ENCODE results near the gene BRCA1.
"Not testable (repeated sequence)": the region's sequence is repeated elsewhere in the genome, so short reads cannot be mapped to it uniquely, and the experiment has no call there.

Gene BRCA1

GRCh38 chr17:43125133-43125966 is at the start of gene BRCA1:
Gene BRCA1, minus strand, starts transcription at chr17:43125364. Its CDS starts 1,268 bp downstream, at chr17:43124096.
- DNase-seq (ENCODE audit: low read depth in 2 of 2): peak; percentile 97

DNA sequence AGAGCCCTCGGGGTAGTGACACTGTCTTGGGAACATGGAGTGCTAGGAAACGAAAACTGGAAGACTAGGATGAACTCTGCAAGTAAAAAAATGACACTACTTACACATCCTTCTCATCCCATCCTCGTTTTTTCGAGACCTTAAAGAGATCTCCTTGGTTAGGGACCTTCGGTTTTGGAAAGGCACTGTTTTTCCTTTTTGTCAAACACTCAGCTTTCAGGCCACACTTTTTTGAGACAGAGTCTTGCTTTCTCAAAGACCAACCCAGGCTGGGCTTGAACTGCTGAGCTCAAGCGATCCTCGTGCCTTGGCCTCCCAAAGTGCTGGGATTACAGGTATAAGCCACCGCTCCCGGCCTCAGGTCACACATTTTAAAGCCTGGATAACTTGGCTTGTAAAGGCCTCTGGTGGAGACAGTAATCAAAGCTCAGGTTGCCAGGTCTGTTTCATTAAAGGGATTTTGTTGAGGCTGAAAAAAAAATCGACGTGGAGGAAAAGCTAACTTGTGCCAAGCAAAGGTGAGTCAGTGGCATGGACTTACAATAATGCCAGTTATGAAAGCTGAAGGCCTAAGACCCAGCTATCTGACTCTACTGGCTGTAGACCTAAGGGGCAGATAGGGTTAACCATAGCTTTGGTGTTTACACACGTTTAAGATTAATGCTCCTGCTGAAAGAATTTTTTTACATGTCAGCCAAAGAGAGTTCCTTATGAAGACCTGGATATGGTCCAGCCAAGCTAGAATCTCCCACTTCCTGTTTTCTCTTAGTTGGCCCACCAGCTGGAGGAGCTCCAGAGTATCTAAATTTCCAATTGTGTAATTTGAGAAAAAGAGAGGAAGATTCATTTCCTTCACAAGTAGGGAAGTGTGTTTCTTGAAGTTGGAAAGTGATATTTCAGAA is 46.7 kb upstream of the BRCA1 start:
- peak; percentile 88 to 91 for DNase-seq (ENCODE audit: low read depth in 2 of 2)

GRCh38 chr17:43170766-43171585 is 45.8 kb upstream of the BRCA1 start, which contains the start of gene NBR1:
Gene NBR1, plus strand, starts transcription at chr17:43171214. Its CDS starts 4,586 bp downstream, at chr17:43175800.
- peak; percentile 94 to 95 for DNase-seq (ENCODE audit: low read depth in 2 of 2)

DNA sequence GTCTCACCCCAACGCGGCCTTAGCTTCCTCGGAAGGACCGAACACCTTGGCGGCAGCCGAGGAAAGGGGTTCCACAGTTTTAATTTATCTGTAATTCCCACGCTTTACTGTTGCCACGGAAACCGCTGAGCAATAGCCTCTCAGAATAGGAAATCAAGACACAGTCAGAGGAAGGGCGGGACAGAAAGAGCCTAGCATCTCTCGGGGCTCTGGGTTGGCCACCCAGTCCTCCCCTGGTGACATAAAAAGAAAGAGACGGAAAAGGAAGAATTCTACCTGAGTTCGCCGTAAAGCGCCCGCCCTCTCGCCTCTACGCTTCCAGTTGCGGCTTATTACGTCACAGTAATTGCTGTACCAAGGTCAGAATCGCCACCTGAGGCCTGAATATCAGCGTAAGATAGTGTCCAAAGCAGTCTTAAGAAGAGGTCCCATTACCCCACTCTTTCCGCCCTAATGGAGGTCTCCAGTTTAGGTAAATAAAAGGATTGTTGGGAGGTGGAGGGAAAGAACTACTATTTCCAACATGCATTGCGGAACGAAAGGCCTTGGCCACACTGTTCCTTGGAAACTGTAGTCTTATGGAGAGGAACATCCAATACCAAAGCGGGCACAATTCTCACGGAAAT is 45.1 kb upstream of the BRCA1 start:
- peak; percentile 78 to 79 for DNase-seq (ENCODE audit: low read depth in 2 of 2)

DNA sequence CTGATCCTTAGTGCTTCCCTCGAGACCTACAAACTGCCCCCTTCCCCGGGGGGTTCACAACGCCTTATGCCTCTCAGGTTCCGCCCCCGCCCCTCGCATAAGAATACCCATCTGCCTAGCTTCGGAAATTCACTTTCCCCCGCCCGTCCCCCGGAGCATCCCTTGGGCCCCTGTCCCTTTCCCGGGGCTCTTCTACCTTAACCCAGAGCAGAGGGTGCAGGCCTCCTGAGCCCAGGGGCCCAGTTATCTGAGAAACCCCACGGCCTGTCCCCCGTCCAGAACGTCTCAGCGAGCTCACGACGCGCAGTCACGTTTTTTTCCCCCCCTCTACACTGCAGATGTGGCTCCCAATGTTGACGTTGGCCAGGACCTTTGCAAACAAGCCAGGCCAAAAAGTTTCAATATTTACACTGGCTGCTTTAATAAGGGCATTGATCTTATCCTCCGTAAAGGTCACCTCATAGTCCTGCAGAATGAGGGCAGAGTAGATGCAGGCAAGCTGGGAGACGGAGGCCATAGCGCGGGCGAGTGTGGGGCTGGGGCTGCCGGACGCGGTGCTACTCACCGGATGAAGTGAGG is 44.5 kb upstream of the BRCA1 start:
- no peak for DNase-seq (ENCODE audit: low read depth in 2 of 2)

DNA sequence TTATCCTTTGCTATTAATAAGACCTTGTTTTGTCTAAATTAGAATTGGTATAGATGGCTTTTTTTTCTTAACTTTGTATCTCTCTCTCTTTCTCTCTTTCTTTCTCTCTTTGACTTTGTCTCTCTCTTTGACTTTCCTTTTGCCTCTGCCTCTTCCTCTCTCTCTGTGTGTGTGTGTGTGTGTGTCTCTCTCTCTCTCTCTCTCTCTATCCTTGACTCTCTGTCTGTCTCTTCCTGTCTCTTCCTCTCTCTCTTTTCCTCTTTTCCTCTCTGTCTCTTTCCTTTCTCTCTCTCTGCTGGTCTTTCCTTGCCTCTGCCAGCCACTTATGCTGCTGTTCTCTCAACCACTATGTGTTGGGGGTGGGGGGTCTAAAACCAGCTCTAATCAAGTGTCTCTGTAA is 40.8 kb upstream of the BRCA1 start:
- not testable (repeated sequence) for DNase-seq (ENCODE audit: low read depth in 2 of 2)

DNA sequence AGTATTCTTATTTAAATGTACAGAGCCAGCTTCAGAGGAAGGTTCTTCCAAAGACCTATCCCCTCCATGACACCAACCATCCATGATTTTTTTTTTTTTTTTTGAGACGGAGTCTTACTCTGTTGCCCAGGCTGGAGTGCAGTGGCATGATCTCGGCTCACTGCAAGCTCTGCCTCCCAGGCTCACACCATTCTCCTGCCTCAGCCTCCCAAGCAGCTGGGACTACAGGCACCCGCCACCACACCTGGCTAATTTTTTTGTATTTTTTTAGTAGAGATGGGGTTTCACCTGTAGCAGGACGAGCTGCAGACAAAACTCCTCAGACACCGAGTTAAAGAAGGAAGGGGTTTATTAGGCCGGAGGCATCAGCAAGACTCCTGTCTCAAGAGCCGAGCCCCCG is 34.8 kb upstream of the BRCA1 start:
- not testable (repeated sequence) for DNase-seq (ENCODE audit: low read depth in 2 of 2)

- DNase-seq (ENCODE audit: low read depth in 2 of 2): not testable (repeated sequence)
Observed at GRCh38 chr17:43159232-43159631, 34.1 kb upstream of the BRCA1 start.

GRCh38 chr17:43155666-43156065 is 30.5 kb upstream of the BRCA1 start:
- no peak for DNase-seq (ENCODE audit: low read depth in 2 of 2)

DNA sequence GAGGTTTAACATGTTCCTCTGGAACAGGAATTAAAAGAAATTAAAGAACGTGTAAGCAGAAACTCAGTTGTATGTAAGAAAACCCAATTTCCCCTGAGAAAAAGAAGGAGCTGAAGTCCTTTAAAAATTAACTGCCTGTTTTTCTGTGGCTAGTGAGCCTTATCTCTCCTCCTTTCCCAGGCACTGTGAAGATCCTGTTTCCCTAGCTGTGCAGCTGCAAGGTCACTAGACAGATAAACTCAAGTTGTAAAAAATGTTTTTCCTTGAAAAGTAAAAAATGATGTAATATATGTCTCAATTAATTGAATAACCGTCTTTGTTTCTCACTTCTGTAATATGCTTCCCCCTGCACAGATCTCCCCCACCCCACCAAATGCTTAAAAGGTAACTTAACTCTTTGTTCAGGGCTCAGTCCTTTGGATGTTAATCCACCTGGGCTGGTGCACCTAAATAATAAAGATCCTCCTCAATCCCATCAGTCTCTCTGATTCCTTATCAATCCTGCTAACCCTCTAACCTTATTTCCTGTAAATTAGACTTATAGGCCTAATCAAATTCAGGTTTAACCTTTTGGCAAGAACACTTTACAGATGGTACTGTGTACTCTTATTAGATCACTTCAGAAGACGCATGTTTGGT is 28.2 kb upstream of the BRCA1 start:
- DNase-seq (ENCODE audit: low read depth in 2 of 2): not testable (repeated sequence)

GRCh38 chr17:43151880-43152456 is 26.8 kb upstream of the BRCA1 start:
- DNase-seq (ENCODE audit: low read depth in 2 of 2): no peak

GRCh38 chr17:43146649-43147048 is 21.5 kb upstream of the BRCA1 start:
- no peak for DNase-seq (ENCODE audit: low read depth in 2 of 2)

DNA sequence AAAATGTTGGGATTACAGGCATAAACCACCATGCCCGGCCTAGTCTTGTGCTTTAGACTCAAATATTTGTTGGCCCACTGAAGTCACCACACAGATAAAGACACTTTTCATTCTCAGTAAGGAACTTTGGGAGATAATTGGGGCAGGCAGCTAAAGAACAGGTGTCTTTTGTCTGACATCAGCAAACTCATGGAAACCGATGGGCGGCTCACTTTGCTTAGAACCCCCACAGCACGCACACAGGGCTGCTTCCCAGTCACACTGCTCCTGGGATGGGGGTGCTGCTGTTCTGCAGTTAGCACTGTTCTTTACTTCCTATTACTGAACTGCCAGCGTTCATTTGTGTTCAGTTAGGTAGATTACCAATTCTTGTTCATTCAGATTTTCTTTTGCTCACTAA is 18.0 kb upstream of the BRCA1 start:
- DNase-seq (ENCODE audit: low read depth in 2 of 2): no peak

- DNase-seq (ENCODE audit: low read depth in 2 of 2): no peak
Observed at GRCh38 chr17:43142153-43142552, 17.0 kb upstream of the BRCA1 start.

DNA sequence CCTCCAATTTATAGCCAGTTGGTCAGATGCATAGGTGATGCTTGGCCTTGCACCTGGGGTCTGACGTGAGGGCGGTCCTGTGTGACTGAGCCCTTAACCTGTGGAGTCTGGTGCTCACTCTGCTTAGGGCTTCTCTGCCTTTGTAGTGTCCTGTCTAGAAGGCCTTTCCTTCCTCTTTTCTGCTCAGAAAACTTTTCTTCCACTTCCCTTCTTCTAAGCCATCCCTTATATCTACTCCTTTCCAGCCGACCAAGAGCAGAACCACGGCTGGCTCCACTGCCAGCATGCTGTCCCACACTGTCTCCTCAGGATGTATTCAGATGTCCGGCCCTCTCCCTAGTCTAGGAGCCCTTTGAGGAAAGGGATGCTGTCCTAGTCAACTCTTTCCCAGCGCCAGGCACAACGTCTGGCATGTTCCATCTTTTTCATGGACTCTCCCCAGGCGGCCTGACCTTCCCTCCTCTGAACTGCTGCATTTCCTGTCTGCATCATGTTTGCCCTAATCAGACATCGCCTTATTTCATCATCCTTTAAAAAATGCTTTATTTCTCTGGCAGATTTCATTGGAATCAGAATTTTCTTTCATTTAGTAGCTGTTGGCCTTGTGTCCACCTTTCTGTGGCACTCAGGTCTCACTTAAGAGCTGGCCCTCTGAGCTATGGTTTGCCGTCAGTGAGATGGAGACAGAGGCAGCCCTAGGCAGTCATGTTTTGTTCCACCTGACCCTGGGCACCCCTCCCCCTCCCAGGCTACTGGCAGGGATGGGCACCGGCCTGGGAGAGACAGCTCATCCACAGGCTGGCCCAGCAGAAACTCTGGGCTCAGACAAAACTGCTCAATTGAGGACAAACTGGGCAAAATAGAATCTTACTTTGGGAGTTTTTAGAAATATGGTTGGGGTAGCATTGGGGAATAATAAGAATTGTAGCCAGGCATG is 15.5 kb upstream of the BRCA1 start:
- no peak for DNase-seq (ENCODE audit: low read depth in 2 of 2)

- DNase-seq (ENCODE audit: low read depth in 2 of 2): not testable (repeated sequence)
Observed at GRCh38 chr17:43138531-43138930, 13.4 kb upstream of the BRCA1 start.

GRCh38 chr17:43136574-43136973 is 11.4 kb upstream of the BRCA1 start:
- DNase-seq (ENCODE audit: low read depth in 2 of 2): not testable (repeated sequence)

GRCh38 chr17:43135454-43135819 is 10.3 kb upstream of the BRCA1 start:
- no peak for DNase-seq (ENCODE audit: low read depth in 2 of 2)

Measured in fibroblast of skin of left biceps (primary cell).